ENCODE data around the gene SGPL1. TPM values are rescaled to one million over a fixed set of nuclear protein-coding genes. Genes with fewer than 3 reads are reported as not detected.

Gene SGPL1
- total RNA-seq, 1 experiment from 2014 or later, result 69.4 TPM

GRCh38 chr10:70915806-70916205, 100.1 kb downstream of the SGPL1 start:
- Histone ChIP-seq H3K4me2 (ENCODE audit: low read length) (no peak overlapping the region), H3K9me2 (ENCODE audit: insufficient read depth) (no peaks in the 10 kb centered on the region), H3K27me3 (ENCODE audit: insufficient read depth, low read length) (peaks cover 4% of the 10 kb centered on the region; the same call in 1 of the 2 replicates), H3K79me2 (ENCODE audit: insufficient read depth, low read length) (no peaks in the 10 kb centered on the region), H3K27ac (ENCODE audit: low read depth, low read length) (no peak overlapping the region), H3K9ac (ENCODE audit: low read length) (no peak overlapping the region), H3K4me3 (replicated peaks in 1 of 2; ENCODE audit: low read depth in 1 of 2, low read length in 2 of 2) (no peak overlapping the region), H2AFZ (ENCODE audit: low read depth, low read length, poor library complexity, severe bottlenecking) (no peak overlapping the region), H3K36me3 (ENCODE audit: control insufficient read depth in 1 of 2, insufficient read depth in 2 of 2, low read length in 2 of 2) (no peaks in the 10 kb centered on the region), H4K20me1 (ENCODE audit: insufficient read depth) (no peaks in the 10 kb centered on the region), H3K9me3 (ENCODE audit: control insufficient read depth in 1 of 2, insufficient read depth in 1 of 2, low read depth in 1 of 2, low read length in 2 of 2) (no peaks in the 10 kb centered on the region), H3K4me1 (ENCODE audit: control insufficient read depth in 1 of 2, insufficient read depth in 2 of 2, low read length in 2 of 2) (peaks cover 5 to 6% of the 10 kb centered on the region in 2 experiments; a peak in 3 of 4 replicates)
- TF ChIP-seq CBX3 (IDR thresholded peaks at IDR 0.05; ENCODE audit: low read depth) (no peak), ZBTB33 (IDR thresholded peaks at IDR 0.05; ENCODE audit: extremely low read depth, insufficient replicate concordance, low read length) (no peak), EZH2 (IDR thresholded peaks at IDR 0.05) (no peak), SRF (IDR thresholded peaks at IDR 0.05; ENCODE audit: low read depth) (no peak), EZH2phosphoT487 (IDR thresholded peaks at IDR 0.05; ENCODE audit: borderline replicate concordance) (no peak), REST (IDR thresholded peaks at IDR 0.05; ENCODE audit: low read depth) (no peak), POLR2A (IDR thresholded peaks at IDR 0.05; ENCODE audit: borderline replicate concordance, extremely low read depth, insufficient read depth, insufficient read length) (no peak), CTCF (IDR thresholded peaks at IDR 0.05 in 2 of 3, conservative IDR thresholded peaks at IDR 0.05 in 1 of 3; ENCODE audit: borderline replicate concordance in 1 of 3, insufficient read depth in 1 of 3, low read depth in 2 of 3, low read length in 2 of 3) (no peak), POLR2AphosphoS5 (IDR thresholded peaks at IDR 0.05; ENCODE audit: low read depth, low read length) (no peak)
- ATAC-seq (no peak), DNase-seq (ENCODE audit: low read depth, low spot score) (no peak)
- CTCF ChIA-PET, result no interaction called here
- RAD21 ChIA-PET (ENCODE audit: low non-redundant PET in 1 of 2, low total read pairs in 2 of 2, uncharacterized antibody in 2 of 2, unreplicated experiment in 2 of 2), result no interaction called here
- intact Hi-C loops (cut with micrococcal nuclease), result no loop called here
- POLR2A ChIA-PET, result no interaction called here
- no TSS peak for BruUV-seq (replicated peaks)

All from HCT116 (cell line).